CD4-positive, alpha-beta T cell treated with Interleukin-6 at 100 ng/mL for 8 hours (primary cell): ENCODE measurements around the gene MOGAT2.

Source experiments
- DNase-seq: peaks from one replicate; pipeline ENCODE4 v3.0.0-alpha.2; 2020; ENCODE audit warnings: mixed read lengths, low spot score

The MOGAT2 gene

DNA sequence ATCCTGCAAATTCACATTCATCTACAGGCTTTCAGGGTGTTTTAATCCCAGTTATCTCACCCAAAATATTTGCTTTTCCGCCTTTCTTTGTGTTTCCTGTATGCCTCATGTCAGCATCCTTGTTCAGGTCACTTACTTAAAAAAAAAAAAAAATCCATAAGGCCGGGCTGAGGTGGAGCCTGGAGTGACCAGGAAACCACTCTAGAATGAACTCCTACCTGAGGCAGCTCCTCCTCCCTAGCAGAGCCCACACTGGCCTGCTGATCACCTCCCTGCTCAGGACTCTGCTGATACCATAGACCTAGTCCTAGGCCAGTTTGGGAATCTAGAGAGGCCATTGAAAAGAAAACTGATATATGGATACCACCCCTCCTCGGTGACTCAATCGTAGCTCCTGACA, 42.2 kb downstream of the MOGAT2 start:
- no peak for DNase-seq

GRCh38 chr11:75760243-75760642, 42.6 kb downstream of the MOGAT2 start:
- DNase-seq, result no peak

GRCh38 chr11:75760710-75761493, 43.3 kb downstream of the MOGAT2 start:
- DNase-seq, result no peak

GRCh38 chr11:75762158-75762557, 44.5 kb downstream of the MOGAT2 start:
- no peak for DNase-seq

GRCh38 chr11:75762885-75763284, 45.2 kb downstream of the MOGAT2 start:
- DNase-seq, result no peak

DNA sequence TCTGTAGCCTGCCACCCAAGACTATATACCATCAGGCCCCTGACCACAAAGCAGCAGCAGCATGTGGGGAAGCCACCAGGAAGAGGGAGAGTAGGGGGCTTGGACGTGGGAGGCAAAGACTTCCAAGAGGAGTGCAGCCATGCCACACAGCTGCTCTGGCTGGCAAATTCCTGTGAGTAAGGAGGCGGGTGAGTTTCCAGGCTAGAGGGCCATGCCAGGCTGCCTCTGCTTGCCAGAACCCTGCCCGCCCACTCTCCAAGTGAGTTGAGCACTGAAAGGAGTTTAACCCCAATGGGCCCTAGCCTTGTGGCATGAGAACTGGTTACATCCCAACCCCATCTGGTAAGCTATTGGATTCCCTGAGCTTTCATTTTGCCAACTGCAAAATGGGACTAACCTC, 46.2 kb downstream of the MOGAT2 start:
- no peak for DNase-seq

GRCh38 chr11:75765116-75765515, 47.5 kb downstream of the MOGAT2 start:
- no peak for DNase-seq

DNA sequence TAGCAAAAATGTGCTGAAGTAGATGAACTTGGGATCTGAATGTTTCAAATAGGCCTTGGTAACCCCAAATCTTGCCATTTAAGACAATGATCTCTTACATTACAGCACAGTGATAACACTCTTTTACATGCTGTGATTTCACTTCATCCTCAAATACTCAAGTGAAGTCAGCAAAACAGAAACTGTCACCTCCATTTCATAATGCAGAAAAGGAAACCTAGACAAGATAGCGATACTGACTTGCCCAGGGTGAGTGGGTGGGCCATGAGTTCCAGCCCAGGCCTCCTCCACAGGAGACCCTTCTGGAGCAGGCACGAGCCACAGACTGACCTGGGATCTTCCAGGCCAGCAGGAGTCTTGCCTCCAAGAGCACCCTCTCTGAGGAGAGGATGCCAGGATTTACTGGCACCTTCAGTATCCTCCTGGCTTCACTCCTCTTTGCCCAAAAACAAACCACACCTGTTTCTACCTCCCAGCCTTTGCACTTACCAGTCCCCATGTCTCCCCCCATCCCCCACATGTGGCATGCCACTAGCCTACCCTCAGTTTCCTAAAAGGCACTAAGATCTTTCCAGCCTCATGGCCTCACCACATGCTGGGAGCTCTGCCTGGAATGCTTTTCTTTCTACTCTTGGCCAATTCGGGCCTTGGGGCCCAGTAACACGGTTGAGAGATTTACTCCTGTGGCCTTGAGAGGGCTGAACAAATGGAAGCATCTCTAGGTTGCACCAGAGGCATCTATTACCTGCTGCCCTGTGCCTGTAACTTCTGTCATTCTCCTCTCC, 49.0 kb downstream of the MOGAT2 start:
- DNase-seq, result no peak

DNA sequence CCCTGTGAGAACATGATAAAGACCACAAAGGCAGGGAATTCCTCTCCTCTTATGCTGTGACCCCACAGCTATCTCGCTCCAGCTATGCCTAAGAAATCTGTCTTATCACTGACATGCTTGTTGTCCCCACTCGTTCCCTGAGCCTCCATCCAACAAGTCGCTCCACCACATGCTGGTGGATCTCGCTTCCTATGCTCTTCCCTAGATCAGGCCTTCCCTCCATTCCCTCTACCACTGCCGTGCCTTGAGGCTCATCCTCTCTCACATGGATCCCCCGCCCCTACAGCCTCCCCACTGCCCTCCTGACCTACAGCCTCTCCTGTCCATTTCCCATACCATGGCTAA, 49.6 kb downstream of the MOGAT2 start:
- DNase-seq, result no peak

GRCh38 chr11:75767793-75768111, 50.1 kb downstream of the MOGAT2 start:
- DNase-seq, result no peak

GRCh38 chr11:75768112-75768908, 50.7 kb downstream of the MOGAT2 start, which contains the start of gene DGAT2:
Gene DGAT2 (plus strand): TSS chr11:75768778. CDS start chr11:75768992, 214 bp downstream.
- DNase-seq, result peak; percentile 55

DNA sequence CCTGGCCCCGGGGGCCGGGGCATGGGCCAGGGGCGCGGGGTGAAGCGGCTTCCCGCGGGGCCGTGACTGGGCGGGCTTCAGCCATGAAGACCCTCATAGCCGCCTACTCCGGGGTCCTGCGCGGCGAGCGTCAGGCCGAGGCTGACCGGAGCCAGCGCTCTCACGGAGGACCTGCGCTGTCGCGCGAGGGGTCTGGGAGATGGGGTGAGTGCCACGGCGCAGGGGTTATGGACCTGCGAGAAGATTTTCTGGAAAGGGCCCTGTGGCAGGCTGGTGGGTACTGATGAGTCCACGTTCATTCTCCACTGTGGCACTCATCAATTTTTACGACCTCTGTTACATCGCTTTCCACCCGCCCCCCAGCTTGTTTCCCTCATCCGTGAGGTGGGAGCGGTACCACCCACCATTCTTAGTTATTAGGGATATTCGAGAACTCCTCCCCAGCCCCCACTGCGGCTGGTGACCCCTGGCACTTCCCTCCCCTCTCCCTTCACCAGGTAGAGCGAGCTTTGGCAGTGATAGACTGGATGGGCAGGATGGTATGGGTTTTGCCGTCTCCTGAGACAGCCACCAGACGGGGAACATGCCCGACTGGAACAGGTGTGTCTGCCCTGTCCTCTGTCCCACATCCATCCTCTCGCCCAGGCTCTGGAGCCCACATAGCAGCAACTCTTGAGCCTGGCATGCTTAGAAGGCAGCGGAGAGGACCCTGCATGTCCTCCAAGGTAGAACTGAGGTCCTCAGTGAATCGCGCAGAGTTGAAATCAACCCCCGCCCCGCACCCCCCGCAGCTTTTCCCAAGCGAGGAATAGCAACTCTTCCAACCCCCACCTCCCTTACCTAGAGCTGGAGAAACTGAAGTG, 51.5 kb downstream of the MOGAT2 start:
- DNase-seq, result no peak

GRCh38 chr11:75770102-75770501, 52.5 kb downstream of the MOGAT2 start:
- DNase-seq, result no peak

DNA sequence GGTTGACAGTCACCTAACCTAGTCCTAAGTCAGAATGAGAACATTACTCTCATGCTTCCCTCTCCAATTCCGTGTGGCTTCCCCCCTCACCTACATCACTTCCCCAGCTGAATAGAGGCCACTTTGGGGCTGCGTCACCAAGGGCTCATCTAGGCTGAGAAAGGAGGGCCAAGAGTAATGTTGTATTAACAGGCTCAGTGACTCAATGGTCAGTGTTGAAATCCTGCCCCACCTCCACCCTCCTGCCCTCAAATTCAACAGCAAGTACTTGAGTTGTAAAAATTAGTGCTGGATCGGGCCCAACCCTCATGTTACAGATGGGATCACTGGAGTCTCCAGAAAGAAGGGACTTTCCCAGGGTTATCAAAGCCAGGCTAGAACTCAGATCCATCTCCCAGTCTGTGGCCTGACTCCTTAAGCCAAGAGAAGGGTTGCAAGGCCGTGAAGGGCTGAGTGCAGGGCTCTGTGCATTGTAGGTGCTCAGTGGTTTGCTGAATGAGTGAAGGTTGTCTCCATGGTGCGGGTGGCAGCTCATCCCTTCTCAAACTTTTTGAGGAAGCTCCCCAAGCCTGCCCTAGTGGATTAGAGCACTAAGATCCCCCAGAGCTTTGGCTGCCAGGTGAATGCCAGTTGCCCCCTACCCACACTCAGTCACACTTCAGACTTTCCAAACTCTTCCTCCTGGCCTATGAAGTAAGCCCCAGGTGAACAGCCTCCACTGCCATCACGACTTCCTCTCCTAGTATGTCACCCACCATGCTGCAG, 54.2 kb downstream of the MOGAT2 start:
- no peak for DNase-seq

DNA sequence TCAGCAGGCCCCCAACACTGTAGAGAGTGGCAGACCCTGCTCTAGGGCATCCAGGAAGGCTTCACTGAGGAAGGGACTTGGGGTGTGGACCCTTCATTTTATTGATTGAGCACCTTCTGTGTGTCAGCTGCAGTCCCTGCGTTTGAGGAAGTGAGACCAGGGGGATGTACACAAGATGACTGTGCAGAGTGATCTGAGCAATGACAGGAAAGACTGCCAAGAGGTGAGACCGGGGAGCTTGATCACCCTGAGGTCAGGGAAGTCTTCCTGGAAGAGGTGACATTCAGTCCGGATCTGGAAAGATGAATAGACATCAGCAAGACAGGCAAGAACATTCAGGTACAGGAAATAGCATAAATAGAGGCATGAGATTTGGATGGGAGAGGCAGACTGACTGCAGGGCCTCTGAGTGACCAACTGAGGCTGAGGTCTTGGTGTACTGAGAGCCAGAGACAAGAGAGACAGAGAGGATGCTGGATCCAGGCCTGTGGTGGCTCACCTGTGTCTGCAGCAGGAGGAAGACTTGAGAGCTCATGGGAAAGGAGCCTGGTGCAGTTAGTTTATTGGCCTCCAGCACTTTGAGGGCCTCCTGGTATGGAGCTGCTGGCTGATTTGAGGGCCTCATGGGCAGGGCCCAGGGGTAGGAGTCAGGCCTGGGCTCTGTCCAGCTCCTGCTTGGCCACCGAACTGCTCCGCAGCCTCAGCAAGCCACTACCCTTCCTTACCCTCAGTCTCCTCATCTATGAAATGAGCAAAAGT, 56.1 kb downstream of the MOGAT2 start:
- DNase-seq, result no peak

DNA sequence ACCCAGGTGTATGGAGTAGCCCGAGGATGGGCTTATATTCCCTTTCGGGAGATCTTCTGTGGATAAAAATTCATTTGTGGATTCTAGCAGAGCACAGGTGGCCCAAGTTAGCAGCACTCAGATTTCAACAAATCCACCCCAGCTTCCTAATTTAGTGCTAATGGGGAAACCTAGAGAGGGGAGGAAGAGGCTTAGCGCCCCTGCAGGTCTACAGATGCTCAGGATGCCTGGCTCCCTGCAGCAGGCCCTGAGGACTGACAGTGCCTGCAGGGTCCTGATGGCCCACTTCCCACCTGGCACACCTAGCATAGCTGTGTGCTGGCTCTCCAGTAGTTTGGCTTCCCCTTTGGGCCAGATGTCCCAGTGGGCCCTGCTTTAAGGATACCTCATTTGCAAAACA, 57.4 kb downstream of the MOGAT2 start:
- DNase-seq, result no peak

DNA sequence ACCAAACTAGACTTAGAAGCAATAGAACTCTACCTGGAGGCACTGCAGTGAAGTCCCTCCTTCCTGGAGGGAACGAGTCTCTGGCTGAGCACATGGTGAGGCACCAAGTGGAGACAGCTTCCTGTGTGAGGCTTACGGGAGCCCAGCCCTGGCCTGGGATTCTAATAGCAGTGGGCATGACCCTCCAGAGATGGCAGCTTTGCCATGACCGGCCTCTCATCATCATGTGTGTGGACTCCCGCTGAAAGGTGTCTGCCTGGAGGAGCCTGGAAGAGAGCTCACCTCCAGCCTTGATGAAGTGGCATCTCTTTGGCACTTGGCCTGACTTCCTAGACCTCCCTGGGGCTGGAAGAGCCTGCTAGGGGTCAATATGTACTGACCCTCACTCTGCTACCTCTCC, 58.9 kb downstream of the MOGAT2 start:
- no peak for DNase-seq

DNA sequence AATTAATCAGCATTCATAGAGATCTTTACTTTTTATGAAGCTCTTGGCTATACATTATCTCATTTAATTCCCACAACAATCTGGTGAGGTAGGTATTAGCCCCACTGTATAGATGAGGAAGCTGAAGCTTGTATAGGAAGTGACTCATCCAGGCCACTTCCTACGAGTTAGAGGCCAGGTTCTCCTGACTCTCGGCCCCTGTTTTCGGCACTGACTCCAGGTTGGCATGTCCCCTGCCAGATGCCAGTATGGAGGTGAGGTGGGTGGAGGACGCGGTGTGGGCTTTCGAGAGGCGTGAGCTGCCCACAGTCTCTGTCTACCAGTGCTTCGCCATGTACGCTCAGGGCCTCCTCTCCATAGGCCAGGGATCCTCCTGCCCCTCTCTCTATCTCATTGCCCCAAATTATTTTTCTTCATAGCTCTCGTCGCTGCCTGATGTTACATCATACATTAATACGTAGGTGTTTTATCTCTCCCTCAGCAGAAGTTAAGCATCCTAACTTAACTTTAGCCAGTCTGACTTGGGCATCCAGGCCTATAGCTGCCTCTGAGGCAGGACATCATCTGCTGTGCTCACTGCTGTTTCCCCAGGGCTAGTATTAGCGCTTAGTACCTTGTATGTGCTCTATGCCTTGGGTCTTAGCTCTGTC, 59.9 kb downstream of the MOGAT2 start:
- no peak for DNase-seq

DNA sequence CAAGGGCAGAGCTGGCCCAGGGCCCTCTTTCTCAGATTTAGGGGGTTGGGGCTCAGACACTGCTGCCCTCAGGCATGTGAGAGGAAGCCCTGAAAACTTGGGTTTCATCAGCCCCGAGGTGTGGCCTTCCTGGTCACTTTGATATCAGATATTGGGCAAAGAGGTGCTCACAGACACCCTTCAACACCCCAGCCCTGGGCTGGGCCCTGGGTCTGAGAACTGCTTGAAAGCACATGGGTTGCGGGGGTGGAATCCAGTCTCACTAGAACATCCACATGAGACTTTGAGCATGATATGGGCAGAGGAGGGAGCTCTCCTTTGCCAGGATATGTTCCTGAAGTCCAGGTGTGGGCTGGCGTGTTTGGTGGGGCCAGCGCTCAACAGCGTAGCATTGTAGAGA, 61.3 kb downstream of the MOGAT2 start:
- DNase-seq, result no peak

- DNase-seq, result no peak
These were observed 62.3 kb downstream of the MOGAT2 start for GRCh38 chr11:75779960-75780359.
